Measurements from ENCODE around the gene ARHGEF1.

Gene ARHGEF1

GRCh38 chr19:41920882-41921576, 38.0 kb downstream of the ARHGEF1 start:
- DNase-seq, result no peak

- DNase-seq, result no peak
These were observed 38.9 kb downstream of the ARHGEF1 start for GRCh38 chr19:41921577-41922576.

- DNase-seq, result no peak
These were observed 39.6 kb downstream of the ARHGEF1 start for GRCh38 chr19:41922585-41922984.

GRCh38 chr19:41923045-41923788, 40.2 kb downstream of the ARHGEF1 start:
- no peak for DNase-seq

- DNase-seq, result no peak
These were observed 41.5 kb downstream of the ARHGEF1 start for GRCh38 chr19:41924151-41925145.

- no peak for DNase-seq
These were observed 42.4 kb downstream of the ARHGEF1 start for GRCh38 chr19:41925208-41926003.

GRCh38 chr19:41926028-41926762, 43.2 kb downstream of the ARHGEF1 start:
- no peak for DNase-seq

GRCh38 chr19:41926763-41927496, 43.9 kb downstream of the ARHGEF1 start:
- DNase-seq, result no peak

GRCh38 chr19:41927497-41928192, 44.7 kb downstream of the ARHGEF1 start:
- no peak for DNase-seq

- DNase-seq, result no peak
These were observed 45.3 kb downstream of the ARHGEF1 start, which contains the start of gene ERFL for GRCh38 chr19:41928221-41928683. TSS of gene ERFL (minus strand) at chr19:41928449. CDS start at chr19:41912919, 15,530 bp downstream.

- DNase-seq, result no peak
These were observed 46.0 kb downstream of the ARHGEF1 start for GRCh38 chr19:41928754-41929535.

- DNase-seq, result no peak
These were observed 46.6 kb downstream of the ARHGEF1 start for GRCh38 chr19:41929536-41930071.

- no peak for DNase-seq
These were observed 47.3 kb downstream of the ARHGEF1 start for GRCh38 chr19:41930322-41930722.

- DNase-seq, result no peak
These were observed 48.1 kb downstream of the ARHGEF1 start for GRCh38 chr19:41930926-41931592.

GRCh38 chr19:41932259-41932719, 49.3 kb downstream of the ARHGEF1 start:
- no peak for DNase-seq

GRCh38 chr19:41932720-41933332, 49.8 kb downstream of the ARHGEF1 start:
- no peak for DNase-seq

Measured in GOT3 (cell line).